DND-41 (cell line): Measurements from ENCODE around the gene KHK.
A peak's percentile ranks its signal among the peaks of the same experiment; 100 is the strongest.
"Not testable (repeated sequence)": the region's sequence is repeated elsewhere in the genome, so short reads cannot be mapped to it uniquely, and the experiment has no call there.

Experiments
- ATAC-seq: fragments of 200-7000 bp; cut with Tn5 transposase; 3 replicates; pipeline ENCODE4 v1.9.1; 2021; ENCODE audit warnings: low read depth; ENCODE audit not compliant: insufficient read depth
- DNase-seq: peaks from one replicate; pipeline ENCODE4 v3.0.0-alpha.2; 2020
- H2AFZ ChIP-seq: 2 replicates; pipeline ENCODE4 v1.6.0; 2012; ENCODE audit warnings: low read depth, low read length
- H3K27ac ChIP-seq: 2 replicates; pipeline ENCODE4 v1.5.1; 2012; ENCODE audit warnings: low read length, inconsistent platforms
- H3K27me3 ChIP-seq: fragments of 200-600 bp; sonication (generic); 2 replicates; pipeline ENCODE4 v1.6.0; 2012; ENCODE audit warnings: low read length, mild to moderate bottlenecking, inconsistent platforms; ENCODE audit not compliant: insufficient read depth, poor library complexity
- H3K36me3 ChIP-seq: 2 replicates; pipeline ENCODE4 v1.5.1; 2012; ENCODE audit warnings: low read length, inconsistent platforms; ENCODE audit not compliant: insufficient read depth
- H3K4me1 ChIP-seq: 2 replicates; pipeline ENCODE4 v1.5.1; 2012; ENCODE audit warnings: mild to moderate bottlenecking, low read length; ENCODE audit not compliant: insufficient read depth
- H3K4me2 ChIP-seq: 2 replicates; pipeline ENCODE4 v1.6.0; 2012; ENCODE audit warnings: mild to moderate bottlenecking, moderate library complexity, low read length, inconsistent platforms; ENCODE audit not compliant: insufficient read depth
- H3K4me3 ChIP-seq, 2 experiments: fragments of 200-600 bp in 1 of 2; shearing (Covaris generic) in 1 of 2; 2 replicates each; pipeline ENCODE4 v1.5.1; 2012 to 2016; ENCODE audit warnings: inconsistent platforms in 2 of 2, low read length in 2 of 2, mild to moderate bottlenecking in 2 of 2, low read depth in 1 of 2, moderate library complexity in 1 of 2
- H3K79me2 ChIP-seq: 2 replicates; pipeline ENCODE4 v1.6.0; 2012; ENCODE audit warnings: low read length, inconsistent platforms; ENCODE audit not compliant: insufficient read depth
- H3K9ac ChIP-seq: 2 replicates; pipeline ENCODE4 v1.6.0; 2012; ENCODE audit warnings: low read depth, mild to moderate bottlenecking, inconsistent platforms, low read length, moderate library complexity
- H3K9me3 ChIP-seq: 2 replicates; pipeline ENCODE4 v1.5.1; 2012; ENCODE audit warnings: low read length, moderate library complexity, mild to moderate bottlenecking, inconsistent platforms; ENCODE audit not compliant: insufficient read depth, severe bottlenecking
- H4K20me1 ChIP-seq: 2 replicates; pipeline ENCODE4 v1.6.0; 2012; ENCODE audit warnings: low read length; ENCODE audit not compliant: insufficient read depth
- CTCF ChIP-seq: IDR thresholded peaks from 2 replicates; pipeline ENCODE4 v1.5.1; 2012; ENCODE audit warnings: borderline replicate concordance, low read length, moderate library complexity, mild to moderate bottlenecking; ENCODE audit not compliant: poor library complexity, severe bottlenecking; ENCODE audit errors: extremely low read depth
- EZH2 ChIP-seq: IDR thresholded peaks from 3 replicates; pipeline ENCODE4 v1.6.1; 2012; ENCODE audit warnings: borderline replicate concordance, low read depth, mild to moderate bottlenecking, moderate library complexity, low read length, inconsistent platforms; ENCODE audit not compliant: severe bottlenecking

Gene KHK

GRCh38 chr2:27111392-27112078 lies 25.0 kb downstream of the KHK start:
- H3K9me3 ChIP-seq, H3K36me3 ChIP-seq, H3K27me3 ChIP-seq, H3K9ac ChIP-seq, H4K20me1 ChIP-seq, H3K79me2 ChIP-seq, DNase-seq, ATAC-seq, H3K27ac ChIP-seq: not testable (repeated sequence)
- Histone ChIP-seq H3K4me2 (peak overlapping the region; percentile 69; the same call in 1 of the 2 replicates), H3K4me3 (peak overlapping the region in 1 of 2 experiments; percentile 54; a peak in 1 of 4 replicates), H3K4me1 (peaks cover 20% of the 10 kb centered on the region), H2AFZ (peak overlapping the region; percentile 24; the same call in 1 of the 2 replicates)

DNA sequence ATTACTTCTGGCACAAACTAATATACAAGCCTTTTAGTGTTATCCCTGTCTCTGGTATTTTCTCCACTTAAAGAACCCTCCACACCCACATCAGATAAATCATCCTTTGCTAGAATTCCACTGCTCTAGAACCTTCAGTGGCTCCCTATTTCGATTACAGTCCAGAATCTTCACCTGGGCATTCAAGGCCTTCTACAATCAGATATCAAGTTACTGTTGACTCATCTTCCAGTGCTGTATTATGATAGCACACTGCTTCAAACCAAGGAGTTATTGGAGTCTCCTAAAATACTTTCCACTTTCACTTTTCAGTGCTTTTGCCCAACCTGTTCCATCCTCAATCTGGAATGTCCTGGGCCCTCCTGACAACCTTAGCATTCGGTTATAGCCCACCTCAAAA lies 28.9 kb downstream of the KHK start:
- H3K79me2 ChIP-seq = no peaks in the 10 kb centered on the region

GRCh38 chr2:27117995-27118524 lies 31.5 kb downstream of the KHK start:
- Histone ChIP-seq H3K27me3 (peaks cover 5% of the 10 kb centered on the region), H3K9ac (no peak overlapping the region), H3K4me1 (no peaks in the 10 kb centered on the region), H3K9me3 (no peaks in the 10 kb centered on the region), H3K4me2 (no peak overlapping the region), H3K36me3 (no peaks in the 10 kb centered on the region), H2AFZ (no peak overlapping the region), H3K79me2 (no peaks in the 10 kb centered on the region), H3K27ac (no peak overlapping the region), H3K4me3 (no peak overlapping the region), H4K20me1 (no peaks in the 10 kb centered on the region)
- ATAC-seq (no peak), DNase-seq (no peak)
- no peak for TF ChIP-seq EZH2
- TF ChIP-seq CTCF = no peak

More for the DNA sequence above, 28.9 kb downstream of the KHK start:
- Histone ChIP-seq H2AFZ (no peak overlapping the region), H3K4me3 (no peak overlapping the region), H3K4me2 (no peak overlapping the region), H3K9me3 (no peaks in the 10 kb centered on the region), H3K36me3 (no peaks in the 10 kb centered on the region), H4K20me1 (no peaks in the 10 kb centered on the region), H3K9ac (no peak overlapping the region), H3K27me3 (no peaks in the 10 kb centered on the region), H3K27ac (no peak overlapping the region), H3K4me1 (peaks cover 12% of the 10 kb centered on the region)
- DNase-seq (no peak), ATAC-seq (no peak)
- TF ChIP-seq EZH2 (no peak), CTCF (no peak)

DNA sequence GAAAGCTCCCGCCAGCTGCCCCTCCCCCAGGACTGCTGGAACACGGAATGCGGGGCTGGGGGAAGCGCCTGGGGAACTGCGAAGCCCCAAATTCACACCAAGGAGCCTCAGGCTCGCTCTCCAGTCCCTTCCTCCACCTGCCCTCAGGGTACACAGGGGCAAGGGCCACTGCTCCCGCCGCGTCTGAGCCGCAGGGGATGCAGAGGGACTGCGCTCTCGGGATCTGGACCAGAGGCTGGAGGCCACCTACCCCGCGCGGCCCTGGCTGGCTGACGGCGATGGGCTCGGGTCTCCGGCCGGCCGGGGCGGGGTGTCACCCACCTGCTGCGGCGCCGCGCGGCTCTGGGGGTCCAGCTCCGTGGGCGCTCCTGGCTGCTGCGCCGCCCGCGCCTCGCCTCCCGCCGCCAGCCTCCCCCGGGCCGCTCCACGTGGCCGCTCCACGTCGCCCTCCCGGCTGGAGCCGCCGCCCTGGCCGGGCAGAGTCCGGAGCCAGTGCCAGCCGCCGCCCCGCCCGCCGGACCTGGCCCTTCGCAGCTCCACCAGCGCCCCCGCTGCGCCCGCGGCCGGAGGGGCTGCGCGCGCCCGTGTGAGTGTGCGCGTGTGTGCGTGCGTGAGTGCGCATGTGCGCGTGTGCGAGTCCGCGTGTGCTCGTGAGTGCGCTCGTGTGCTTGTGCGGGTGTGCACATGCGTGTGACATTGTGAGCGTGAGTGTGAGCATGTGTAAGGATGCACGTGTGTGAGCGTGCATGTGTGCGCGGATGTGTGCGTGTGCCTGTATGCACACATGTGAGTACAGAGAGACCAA lies 32.2 kb downstream of the KHK start, which contains the start of gene CGREF1:
CGREF1 (minus strand) TSS at position 604 of the 805 bp plus-strand sequence. CDS start 14,762 bp downstream, outside the sequence.
- no peaks in the 10 kb centered on the region for H3K4me1 ChIP-seq
- no peak within 1 kb of the TSS for H2AFZ ChIP-seq
- no peaks in the 10 kb centered on the region for H3K9me3 ChIP-seq
- ATAC-seq (no peak), DNase-seq (no peak)
- no peak for TF ChIP-seq EZH2
- no peak for TF ChIP-seq CTCF
- no peak within 1 kb of the TSS for H3K4me3 ChIP-seq
- H3K79me2 ChIP-seq = no peaks in the 10 kb centered on the region
- H3K36me3 ChIP-seq = no peaks in the 10 kb centered on the region
- no peak within 1 kb of the TSS for H3K27ac ChIP-seq
- no peak within 1 kb of the TSS for H3K4me2 ChIP-seq
- peaks cover 5% of the 10 kb centered on the region for H3K27me3 ChIP-seq
- no peak within 1 kb of the TSS for H3K9ac ChIP-seq
- no peaks in the 10 kb centered on the region for H4K20me1 ChIP-seq

GRCh38 chr2:27119330-27119670 lies 32.7 kb downstream of the KHK start:
- H3K4me2 ChIP-seq, H3K9me3 ChIP-seq, ATAC-seq, H3K27me3 ChIP-seq, H3K9ac ChIP-seq, DNase-seq, H3K27ac ChIP-seq, H4K20me1 ChIP-seq, H3K79me2 ChIP-seq, H3K36me3 ChIP-seq, H3K4me1 ChIP-seq, H2AFZ ChIP-seq, H3K4me3 ChIP-seq: not testable (repeated sequence)
